Subcutaneous abdominal adipose tissue (tissue), 5 donors: ENCODE measurements around the gene TRMT61A.

ENCODE experiments used
- H3K27ac ChIP-seq: one replicate; pipeline ENCODE4 v1.7.0; 2013; ENCODE audit warnings: low read depth, mild to moderate bottlenecking, inconsistent platforms, low read length, moderate library complexity
- H3K27me3 ChIP-seq, 5 donors: one replicate each; pipeline ENCODE4 v1.7.0; 2013; ENCODE audit warnings: low read length in 5 of 5, inconsistent platforms in 1 of 5; ENCODE audit not compliant: control insufficient read depth in 5 of 5, insufficient read depth in 4 of 5
- H3K36me3 ChIP-seq, 5 donors: one replicate each; pipeline ENCODE4 v1.7.0; 2013; ENCODE audit warnings: low read length in 5 of 5; ENCODE audit not compliant: control insufficient read depth in 5 of 5, insufficient read depth in 5 of 5
- H3K4me1 ChIP-seq, 5 donors: one replicate each; pipeline ENCODE4 v1.7.0; 2013; ENCODE audit warnings: low read length in 5 of 5, mild to moderate bottlenecking in 3 of 5, moderate library complexity in 1 of 5; ENCODE audit not compliant: control insufficient read depth in 5 of 5, insufficient read depth in 5 of 5
- H3K4me3 ChIP-seq, 5 donors: one replicate each; pipeline ENCODE4 v1.7.0; 2013; ENCODE audit warnings: low read length in 5 of 5, low read depth in 1 of 5
- H3K9ac ChIP-seq, 5 donors: one replicate each; pipeline ENCODE4 v1.7.0; 2013; ENCODE audit warnings: low read length in 5 of 5, mild to moderate bottlenecking in 4 of 5, moderate library complexity in 3 of 5
- H3K9me3 ChIP-seq, 5 donors: one replicate each; pipeline ENCODE4 v1.7.0; 2013; ENCODE audit warnings: low read length in 5 of 5; ENCODE audit not compliant: control insufficient read depth in 5 of 5
- donor health status: healthy.
- donor health status: healthy.
- donor health status: healthy.
- donor health status: healthy.
- donor health status: healthy.

Gene TRMT61A

DNA sequence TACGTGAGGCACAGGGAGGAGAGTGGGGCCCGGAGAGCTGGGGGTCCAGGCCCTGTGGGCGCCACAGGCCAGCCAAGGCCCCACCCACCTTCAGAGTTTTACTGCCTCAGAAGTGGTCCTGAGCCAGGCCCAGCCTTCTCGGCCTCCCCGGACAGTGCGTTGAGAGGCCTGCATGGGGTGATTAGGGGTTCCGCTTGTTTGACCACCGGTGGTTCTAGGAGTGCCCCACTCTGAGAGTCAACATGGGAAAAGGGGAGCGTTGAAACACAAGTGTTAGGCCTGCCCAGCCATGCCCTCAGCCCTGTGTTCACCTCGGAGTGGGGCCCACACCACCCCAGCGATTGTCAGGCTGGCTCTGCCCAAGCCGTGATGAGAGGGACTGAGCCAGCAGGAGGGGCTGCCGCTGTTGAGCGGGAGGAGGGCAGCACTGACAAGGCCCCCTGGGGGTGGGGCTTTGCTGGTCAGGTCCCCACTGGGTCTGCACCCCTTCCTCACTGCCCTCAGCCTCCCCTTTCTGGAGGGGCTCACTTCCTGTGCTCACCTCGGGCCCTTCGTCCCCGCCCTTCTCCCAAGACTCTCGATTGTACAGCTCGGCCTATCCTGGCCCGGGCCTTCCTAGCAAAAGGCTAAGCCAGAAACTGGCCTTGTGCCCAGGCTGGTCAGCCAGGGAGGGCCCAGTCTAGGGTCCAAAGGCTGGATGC, 11.1 kb upstream of the TRMT61A start:
- H3K4me3 ChIP-seq: no peak overlapping the region
- peak overlapping the region in 2 of 5 donors; percentile 21 to 31 for H3K9ac ChIP-seq
- H3K27me3 ChIP-seq: no peaks in the 10 kb centered on the region
- H3K4me1 ChIP-seq: peaks cover 5 to 54% (median 47%) of the 10 kb centered on the region in 5 donors
- H3K36me3 ChIP-seq: peaks cover 0 to 5% (median 0%) of the 10 kb centered on the region in 5 donors
- H3K27ac ChIP-seq: no peak overlapping the region
- H3K9me3 ChIP-seq: no peaks in the 10 kb centered on the region

DNA sequence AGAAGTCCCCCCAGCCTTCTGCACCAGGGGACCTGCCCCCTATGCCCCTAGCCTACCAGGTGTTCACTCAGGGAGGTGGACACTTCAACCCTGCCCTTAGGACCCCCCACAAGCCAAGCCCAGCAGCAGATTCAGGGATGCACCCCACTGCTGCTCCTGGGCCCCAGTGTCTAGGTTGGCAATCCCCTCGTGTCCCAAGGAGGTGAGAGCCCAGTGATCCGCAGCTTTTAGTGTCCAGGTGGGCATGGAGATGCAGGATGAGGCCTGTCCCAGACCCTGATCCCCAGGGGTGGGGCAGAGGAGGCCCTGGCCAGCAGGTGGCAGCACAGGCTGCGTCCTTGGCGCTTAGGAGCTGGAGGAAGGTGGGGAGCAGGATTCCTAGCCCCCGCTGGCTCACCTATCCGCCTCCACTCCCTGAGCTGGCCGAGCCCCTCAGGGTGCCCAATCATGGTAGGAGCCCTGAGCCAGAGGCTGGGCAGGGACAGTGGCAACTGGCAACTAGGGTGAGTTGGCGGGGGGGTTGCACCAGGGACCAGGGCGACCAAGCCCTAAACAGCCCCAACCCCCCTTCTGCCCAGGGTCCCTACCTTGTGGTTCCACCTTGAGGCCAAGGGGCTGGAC, 10.5 kb upstream of the TRMT61A start:
- Histone ChIP-seq H3K9ac (peak overlapping the region in 2 of 5 donors; percentile 21 to 31), H3K36me3 (peaks cover 0 to 5% (median 0%) of the 10 kb centered on the region in 5 donors), H3K9me3 (no peaks in the 10 kb centered on the region), H3K4me3 (no peak overlapping the region), H3K4me1 (peaks cover 1 to 54% (median 46%) of the 10 kb centered on the region in 5 donors), H3K27ac (no peak overlapping the region), H3K27me3 (no peaks in the 10 kb centered on the region)

DNA sequence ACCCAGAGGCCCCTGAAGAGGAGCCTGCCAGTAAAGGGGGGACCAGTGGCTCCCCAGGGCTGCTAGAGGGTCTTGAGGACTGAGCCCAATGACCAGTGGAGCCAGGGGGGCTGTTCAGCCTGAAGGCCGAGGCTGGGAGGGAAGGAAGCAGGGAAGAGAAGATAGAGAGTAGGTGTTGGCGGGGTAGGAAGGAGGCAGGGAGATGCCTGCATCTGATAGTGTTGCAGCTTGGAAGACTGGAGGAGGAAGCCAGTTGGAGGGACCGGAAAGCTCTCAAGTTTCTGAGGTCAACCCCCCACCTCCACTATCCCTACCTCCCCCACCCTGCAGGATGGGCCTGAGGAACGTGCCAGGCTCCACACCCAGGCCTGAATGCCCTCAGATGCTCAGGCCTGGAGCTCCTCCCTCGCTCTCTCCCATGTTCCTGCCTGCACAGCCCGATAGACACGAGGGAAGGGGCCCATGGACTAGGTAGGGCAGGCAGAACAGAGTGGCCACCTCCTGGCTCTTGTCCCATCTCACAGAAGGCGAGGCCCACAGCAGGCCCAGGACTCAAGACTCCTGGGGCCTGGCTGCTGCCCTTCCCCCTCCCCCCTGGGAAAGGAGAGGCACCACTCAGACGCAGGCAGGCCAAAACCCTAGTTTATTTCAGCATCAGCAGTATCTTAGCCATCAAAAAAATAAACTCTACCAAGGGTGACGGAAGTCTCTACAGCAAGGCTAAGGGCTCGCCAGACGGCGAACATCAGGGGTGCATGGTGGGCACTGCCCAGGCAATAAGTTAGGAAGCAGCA, 9.8 kb upstream of the TRMT61A start:
- Histone ChIP-seq H3K9ac (no peak overlapping the region), H3K27me3 (no peaks in the 10 kb centered on the region), H3K4me1 (peaks cover 1 to 54% (median 44%) of the 10 kb centered on the region in 5 donors), H3K4me3 (no peak overlapping the region), H3K36me3 (peaks cover 0 to 5% (median 0%) of the 10 kb centered on the region in 5 donors), H3K9me3 (no peaks in the 10 kb centered on the region), H3K27ac (no peak overlapping the region)

DNA sequence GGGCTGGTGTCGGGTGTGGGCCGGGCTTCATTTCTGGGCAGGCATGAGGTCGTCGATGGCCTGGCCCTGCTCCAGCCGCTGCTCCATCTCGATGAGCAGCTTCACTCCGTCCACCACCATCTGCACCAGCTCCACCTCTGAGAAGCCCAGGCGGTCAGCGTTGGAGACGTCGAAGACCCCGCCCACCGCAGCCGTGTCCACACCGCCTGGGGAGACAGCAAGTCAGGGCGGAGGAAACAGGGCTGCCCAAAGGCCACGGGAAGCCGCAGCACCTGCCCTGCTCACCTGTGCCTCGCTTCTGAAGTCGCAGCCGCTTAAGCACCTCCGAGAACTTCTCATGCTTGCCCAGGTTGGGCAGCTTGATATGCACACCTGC, 9.2 kb upstream of the TRMT61A start:
- Histone ChIP-seq H3K4me3 (no peak overlapping the region), H3K36me3 (peaks cover 0 to 5% (median 0%) of the 10 kb centered on the region in 5 donors), H3K9me3 (no peaks in the 10 kb centered on the region), H3K27ac (no peak overlapping the region), H3K4me1 (peaks cover 1 to 55% (median 44%) of the 10 kb centered on the region in 5 donors), H3K9ac (no peak overlapping the region), H3K27me3 (no peaks in the 10 kb centered on the region)

DNA sequence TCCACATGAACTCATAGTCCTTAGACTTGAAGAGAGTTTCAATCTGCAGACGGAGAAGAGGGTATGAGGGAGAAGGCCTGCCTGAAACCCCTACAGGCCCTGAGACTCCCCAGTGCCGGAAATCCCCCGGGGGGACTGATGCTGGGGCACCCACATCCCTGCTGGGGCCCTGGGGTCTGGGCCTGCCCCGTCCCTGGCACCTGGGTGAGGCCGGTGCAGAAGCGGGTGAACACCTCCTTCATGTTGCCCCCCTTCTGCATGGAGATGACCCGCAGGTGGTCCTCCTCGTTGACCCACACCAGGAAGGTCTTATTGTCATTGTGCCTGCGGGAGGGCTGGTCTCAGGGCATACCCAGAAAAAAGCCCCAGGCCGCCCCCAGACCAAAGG, 8.7 kb upstream of the TRMT61A start:
- Histone ChIP-seq H3K4me1 (peaks cover 1 to 55% (median 44%) of the 10 kb centered on the region in 5 donors), H3K36me3 (peaks cover 0 to 5% (median 0%) of the 10 kb centered on the region in 5 donors), H3K27me3 (no peaks in the 10 kb centered on the region), H3K9ac (no peak overlapping the region), H3K27ac (peak overlapping the region; percentile 57), H3K9me3 (no peaks in the 10 kb centered on the region), H3K4me3 (peak overlapping the region in 3 of 5 donors; percentile 63 to 73 (median 65))

DNA sequence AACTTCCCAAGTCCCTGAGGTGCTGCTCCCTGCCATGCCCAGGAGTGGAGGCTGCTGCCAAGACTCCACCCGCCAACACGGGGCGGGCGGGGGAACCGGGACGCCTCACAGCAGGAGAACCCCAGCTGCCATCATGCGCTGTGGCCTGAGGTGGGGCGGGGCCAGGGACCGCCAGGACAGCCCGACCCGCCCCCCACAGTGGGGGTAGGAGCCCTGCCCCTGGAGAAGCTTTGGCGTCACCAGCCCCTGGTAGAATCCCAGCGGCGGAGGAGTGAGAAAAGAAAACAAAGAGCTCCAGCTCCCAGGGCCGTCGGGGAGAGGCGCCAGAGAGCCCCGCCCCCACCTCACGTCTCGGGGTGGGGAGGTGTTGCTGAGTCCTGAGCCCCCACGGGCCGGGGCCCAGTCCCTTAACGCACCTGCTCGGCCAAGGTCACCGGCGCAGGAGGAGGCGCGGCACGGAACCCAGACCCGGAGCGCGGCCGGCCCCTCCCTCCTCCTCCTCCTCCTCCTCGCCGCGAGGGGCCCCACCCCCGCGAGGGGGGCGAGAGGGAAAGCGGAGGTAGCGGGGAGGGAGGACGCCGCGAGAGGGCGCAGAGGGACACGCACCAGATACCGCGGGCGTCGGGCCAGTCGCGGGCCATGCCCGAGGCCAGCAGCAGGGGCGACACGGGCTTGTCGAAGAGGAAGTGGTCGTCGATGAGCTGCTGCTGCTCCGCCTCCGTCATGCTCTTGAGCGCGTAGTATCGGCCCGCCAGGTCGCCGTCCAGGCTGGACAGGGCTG, 8.1 kb upstream of the TRMT61A start:
- H3K4me1 ChIP-seq: peaks cover 1 to 55% (median 44%) of the 10 kb centered on the region in 5 donors
- H3K27ac ChIP-seq: peak overlapping the region; percentile 57

DNA sequence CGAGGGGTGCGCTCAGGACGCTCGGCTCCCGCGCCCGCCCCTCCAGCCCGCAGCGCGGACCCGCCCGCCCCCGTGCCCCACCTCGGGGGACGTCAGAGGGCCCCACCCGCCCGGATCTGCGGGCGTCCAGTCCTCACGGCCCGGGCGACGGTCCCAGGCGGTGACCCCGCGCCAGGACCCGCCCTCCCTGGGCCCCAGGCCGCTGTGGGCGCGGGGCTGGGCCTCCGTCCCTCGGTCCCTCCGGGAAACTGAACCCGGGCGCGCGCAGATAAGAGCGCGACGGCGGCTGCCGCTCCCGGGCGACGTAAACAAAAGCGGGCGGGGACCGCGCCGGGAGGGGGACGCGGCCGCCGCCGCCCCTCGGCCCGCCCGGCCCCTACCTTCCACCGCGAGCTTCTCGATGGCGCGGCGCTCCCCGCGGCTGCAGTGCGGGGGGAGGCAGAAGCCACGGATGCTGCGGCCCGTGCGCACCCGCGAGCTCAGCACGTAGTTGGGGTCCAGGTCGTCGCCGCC, 7.5 kb upstream of the TRMT61A start:
- Histone ChIP-seq H3K4me3 (peak overlapping the region in 4 of 5 donors; percentile 63 to 73 (median 66)), H3K4me1 (peaks cover 1 to 61% (median 49%) of the 10 kb centered on the region in 5 donors), H3K9ac (peak overlapping the region in 1 of 5 donors; percentile 52)

More for the DNA sequence above, 8.1 kb upstream of the TRMT61A start:
- Histone ChIP-seq H3K27me3 (no peaks in the 10 kb centered on the region), H3K9ac (peak overlapping the region in 1 of 5 donors; percentile 52), H3K36me3 (peaks cover 0 to 5% (median 0%) of the 10 kb centered on the region in 5 donors), H3K9me3 (no peaks in the 10 kb centered on the region), H3K4me3 (peak overlapping the region in 4 of 5 donors; percentile 63 to 73 (median 66))

DNA sequence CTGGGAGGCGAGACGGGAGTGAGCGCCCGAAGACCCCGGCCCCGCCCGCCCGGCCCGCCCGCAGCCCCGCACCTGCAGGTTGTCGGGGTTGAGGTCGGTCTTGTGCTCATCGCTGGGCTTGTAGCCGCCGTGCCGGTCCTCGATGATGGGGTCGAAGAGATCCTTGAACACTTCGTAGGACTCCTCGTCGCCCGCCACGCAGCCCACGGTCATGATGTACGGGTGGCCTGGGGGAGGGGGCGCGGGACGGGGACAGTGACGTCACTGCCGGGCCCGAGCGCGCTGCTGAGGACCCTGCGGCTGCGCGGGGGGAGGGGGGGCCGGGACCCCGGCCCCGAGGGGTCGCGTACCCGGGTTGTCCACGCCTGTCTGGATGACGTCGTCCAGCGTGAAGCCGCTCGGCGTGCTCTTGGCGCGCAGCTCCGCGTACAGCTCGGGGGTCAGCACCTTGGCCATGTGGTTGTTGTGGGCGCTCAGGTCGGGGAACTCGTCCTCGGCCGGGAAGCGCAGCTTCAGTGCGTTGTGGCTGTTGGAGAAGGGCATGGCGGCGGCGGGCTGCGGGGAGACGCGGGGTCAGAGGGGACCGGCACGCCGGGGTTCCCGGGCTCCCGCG, 6.9 kb upstream of the TRMT61A start:
- H3K9me3 ChIP-seq: no peaks in the 10 kb centered on the region
- no peaks in the 10 kb centered on the region for H3K27me3 ChIP-seq
- peak overlapping the region in 1 of 5 donors; percentile 52 for H3K9ac ChIP-seq
- H3K27ac ChIP-seq: no peak overlapping the region
- H3K36me3 ChIP-seq: peaks cover 0 to 5% (median 0%) of the 10 kb centered on the region in 5 donors
- peak overlapping the region in 4 of 5 donors; percentile 50 to 73 (median 66) for H3K4me3 ChIP-seq
- peaks cover 1 to 67% (median 53%) of the 10 kb centered on the region in 5 donors for H3K4me1 ChIP-seq

More for the DNA sequence above, 7.5 kb upstream of the TRMT61A start:
- Histone ChIP-seq H3K27ac (no peak overlapping the region), H3K9me3 (no peaks in the 10 kb centered on the region), H3K36me3 (peaks cover 0 to 5% (median 0%) of the 10 kb centered on the region in 5 donors), H3K27me3 (no peaks in the 10 kb centered on the region)
